Activated CD8-positive, alpha-beta memory T cell treated with anti-CD3 and anti-CD28 coated beads, Interleukin-2, amount 10 ng/mL, durations not matched to agents 7 days and 5 days (primary cell): ENCODE measurements around the gene SLC9C1. TPM values are rescaled to one million over a fixed set of nuclear protein-coding genes. Genes with fewer than 3 reads are reported as not detected.

ENCODE experiments used
- ATAC-seq: fragments of 150-1000 bp; cut with Tn5 transposase; one replicate; pipeline ENCODE4 v1.10.0; 2021; ENCODE audit warnings: moderate library complexity
- CTCF ChIA-PET: fragments of 350-600 bp; sonication (Branson Sonifier 250); formaldehyde crosslinking; loops from one replicate; lab custom pipeline; 2021; ENCODE audit warnings: antibody characterized with exemption; lab: Charles Lee
- DNase-seq: peaks from one replicate; pipeline ENCODE4 v3.0.0-alpha.2; 2020
- H3K27ac Mint-ChIP-seq: one replicate; pipeline ENCODE4 v1.8.0; 2021; ENCODE audit warnings: mild to moderate bottlenecking, mixed read lengths
- H3K27me3 Mint-ChIP-seq: one replicate; pipeline ENCODE4 v1.8.0; 2021; ENCODE audit warnings: mixed read lengths
- H3K36me3 Mint-ChIP-seq: one replicate; pipeline ENCODE4 v1.8.0; 2021; ENCODE audit warnings: mild to moderate bottlenecking, mixed read lengths
- H3K4me1 Mint-ChIP-seq: one replicate; pipeline ENCODE4 v1.8.0; 2021; ENCODE audit warnings: mixed read lengths
- H3K4me3 Mint-ChIP-seq: one replicate; pipeline ENCODE4 v1.8.0; 2021; ENCODE audit warnings: mild to moderate bottlenecking, moderate library complexity, mixed read lengths
- H3K9me3 Mint-ChIP-seq: one replicate; pipeline ENCODE4 v1.8.0; 2022; ENCODE audit warnings: low read depth, mixed read lengths
- total RNA-seq, 2 experiments: library from RNA; stranded (reverse); gene quantifications; one replicate each; pipeline ENCODE4 v1.2.3, GENCODE V29; 2021

SLC9C1 gene
- total RNA-seq, 2 experiments from 2014 or later, result 0.28 TPM; not detected in 1

DNA sequence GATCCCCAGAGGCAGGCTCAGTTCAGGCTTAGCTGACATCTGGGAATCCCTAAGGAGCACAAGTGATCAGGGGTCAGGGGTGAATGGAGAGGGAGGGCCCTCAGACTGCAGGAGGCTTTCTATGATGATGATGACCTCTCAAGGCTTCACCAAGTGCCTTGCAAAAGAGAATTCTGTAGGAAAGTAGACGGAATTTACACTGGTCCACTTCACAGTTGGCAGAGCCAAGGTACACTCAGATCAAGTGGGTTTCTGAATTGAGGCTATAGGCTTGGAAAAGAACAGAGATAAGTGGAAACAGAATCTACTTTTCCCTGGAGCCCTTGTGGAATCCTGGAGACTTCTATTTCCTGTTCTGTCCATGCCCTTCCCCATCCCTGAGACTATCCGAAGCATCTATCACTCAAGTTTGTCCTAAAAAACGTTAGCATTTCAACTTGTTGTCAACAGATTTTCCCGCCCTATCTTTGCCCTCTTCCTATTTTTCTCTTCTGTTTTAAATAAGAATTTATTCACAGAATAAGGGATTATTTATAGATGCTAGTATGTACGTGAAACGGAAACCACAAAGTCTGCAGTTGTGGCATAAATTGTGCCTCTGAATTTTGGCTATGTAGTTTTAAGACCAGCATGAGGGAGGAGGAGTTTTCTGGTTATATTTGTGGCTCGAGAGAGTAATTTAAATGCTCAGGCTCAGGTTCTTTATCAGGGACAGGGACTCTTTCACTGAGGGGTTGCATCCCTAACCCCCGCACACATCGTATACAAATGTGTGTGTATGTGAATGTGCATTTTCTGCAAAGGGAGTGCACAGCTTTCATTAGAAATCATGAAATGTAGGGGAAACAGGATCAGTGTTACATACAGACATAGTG lies 173.8 kb downstream of the SLC9C1 start:
- no peaks in the 10 kb centered on the region for H3K27me3 Mint-ChIP-seq
- H3K27ac Mint-ChIP-seq, result peak overlapping the region; percentile 76
- no peak overlapping the region for H3K4me3 Mint-ChIP-seq
- CTCF ChIA-PET, result interaction anchor here (1.3 to 2.5 kb wide), 2 partner anchors 7 to 19 kb away, joined by 4 to 7 read pairs; no protein-coding TSS in a partner anchor
- ATAC-seq (peak; percentile 58), DNase-seq (no peak)
- H3K4me1 Mint-ChIP-seq, result peaks cover 28% of the 10 kb centered on the region
- no peaks in the 10 kb centered on the region for H3K9me3 Mint-ChIP-seq
- peaks cover 37% of the 10 kb centered on the region for H3K36me3 Mint-ChIP-seq

DNA sequence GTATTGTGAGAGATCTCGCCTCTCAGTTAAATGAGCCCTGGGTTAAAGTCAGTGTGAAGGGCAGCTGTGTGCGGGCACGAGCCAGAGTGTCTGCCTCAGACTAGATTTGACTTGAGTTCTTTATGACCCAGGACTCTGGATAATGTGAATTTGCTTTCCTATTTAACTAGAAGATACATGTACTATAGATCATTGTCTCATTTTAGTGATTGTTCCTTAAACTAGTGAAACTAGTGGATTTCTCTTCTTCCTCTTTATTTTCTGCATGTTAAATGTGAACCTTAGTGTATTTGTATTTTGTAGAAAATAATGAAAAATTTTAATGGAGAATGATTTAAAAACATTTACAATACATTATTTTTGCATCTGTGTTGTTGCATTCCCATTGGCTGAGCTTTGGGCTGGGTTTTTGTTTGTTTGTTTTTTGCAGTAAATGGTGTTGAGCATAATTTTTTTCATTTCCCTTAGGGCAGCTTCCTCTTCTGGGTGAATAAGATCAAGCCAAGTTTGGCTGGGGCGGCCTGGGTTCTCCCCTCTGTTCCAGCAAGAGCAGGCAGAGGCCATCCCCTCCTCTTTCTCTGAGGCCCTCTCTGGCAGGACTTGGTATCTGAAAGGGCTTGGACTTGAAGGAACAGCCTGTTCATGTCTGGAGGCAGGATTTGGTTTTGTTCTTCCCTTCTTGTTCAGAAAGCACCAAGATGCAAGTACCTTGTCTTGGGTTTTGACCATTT lies 176.0 kb downstream of the SLC9C1 start:
- DNase-seq (no peak), ATAC-seq (no peak)
- no peaks in the 10 kb centered on the region for H3K27me3 Mint-ChIP-seq
- peaks cover 38% of the 10 kb centered on the region for H3K4me1 Mint-ChIP-seq
- CTCF ChIA-PET, result interaction anchor here (1.5 to 2.5 kb wide), 2 partner anchors 21 to 413 kb away, joined by 3 to 7 read pairs; no protein-coding TSS in a partner anchor
- H3K9me3 Mint-ChIP-seq, result no peaks in the 10 kb centered on the region
- H3K27ac Mint-ChIP-seq, result no peak overlapping the region
- H3K4me3 Mint-ChIP-seq, result no peak overlapping the region
- H3K36me3 Mint-ChIP-seq, result peaks cover 26% of the 10 kb centered on the region

DNA sequence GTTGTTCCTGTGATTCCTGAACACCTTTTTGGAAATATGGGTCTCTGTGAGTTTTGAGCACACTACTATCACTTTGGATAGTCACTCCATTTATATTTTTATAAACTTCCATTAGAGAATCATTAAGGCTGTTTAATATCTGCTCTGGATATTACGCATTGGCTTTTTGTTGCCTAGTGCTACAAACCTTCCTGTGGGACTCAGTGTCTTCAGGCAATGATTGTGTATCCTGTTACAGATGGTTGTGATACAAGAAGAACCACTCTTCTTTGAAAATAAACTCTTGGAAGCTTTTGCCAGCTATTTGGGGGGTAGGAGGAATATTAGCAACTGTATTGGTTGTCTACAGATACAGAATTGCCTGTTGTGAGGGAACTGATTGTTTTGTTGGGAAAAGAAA lies 176.6 kb downstream of the SLC9C1 start:
- DNase-seq (no peak), ATAC-seq (no peak)
- Mint-ChIP-seq H3K27me3 (no peaks in the 10 kb centered on the region), H3K4me3 (no peak overlapping the region), H3K9me3 (no peaks in the 10 kb centered on the region), H3K27ac (no peak overlapping the region), H3K36me3 (peaks cover 21% of the 10 kb centered on the region), H3K4me1 (peaks cover 41% of the 10 kb centered on the region)
- CTCF ChIA-PET, result interaction anchor here (1.5 to 2.5 kb wide), 2 partner anchors 22 to 414 kb away, joined by 3 to 7 read pairs; no protein-coding TSS in a partner anchor

DNA sequence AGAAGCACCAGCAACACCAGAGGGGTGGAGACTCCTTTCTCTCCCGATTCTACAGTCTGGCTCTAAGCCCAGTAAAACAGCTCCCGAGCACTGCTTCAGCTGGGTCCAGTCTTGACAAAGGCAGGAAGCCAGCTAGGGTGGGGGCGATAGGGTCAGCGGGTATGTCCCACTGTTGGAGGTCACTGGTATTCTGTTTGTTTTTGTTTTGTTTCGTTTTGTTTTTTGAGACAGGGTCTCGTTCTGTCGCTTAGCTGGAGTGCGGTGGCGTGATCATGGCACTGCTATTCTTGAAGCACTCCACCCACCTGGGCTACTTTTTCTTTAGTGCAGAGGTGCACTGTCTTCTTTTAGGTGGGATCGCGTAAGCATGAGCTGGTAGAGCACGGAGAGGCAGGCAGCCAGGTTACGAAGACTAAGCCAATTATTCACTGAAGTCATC lies 177.2 kb downstream of the SLC9C1 start:
- no peaks in the 10 kb centered on the region for H3K27me3 Mint-ChIP-seq
- DNase-seq, result no peak
- H3K27ac Mint-ChIP-seq, result no peak overlapping the region
- ATAC-seq, result no peak
- peaks cover 45% of the 10 kb centered on the region for H3K4me1 Mint-ChIP-seq
- CTCF ChIA-PET, result interaction anchor here (1.5 kb wide), 1 partner anchor 414 kb away, joined by 3 read pairs; no protein-coding TSS in a partner anchor
- H3K36me3 Mint-ChIP-seq, result peaks cover 19% of the 10 kb centered on the region
- no peak overlapping the region for H3K4me3 Mint-ChIP-seq
- H3K9me3 Mint-ChIP-seq, result no peaks in the 10 kb centered on the region

DNA sequence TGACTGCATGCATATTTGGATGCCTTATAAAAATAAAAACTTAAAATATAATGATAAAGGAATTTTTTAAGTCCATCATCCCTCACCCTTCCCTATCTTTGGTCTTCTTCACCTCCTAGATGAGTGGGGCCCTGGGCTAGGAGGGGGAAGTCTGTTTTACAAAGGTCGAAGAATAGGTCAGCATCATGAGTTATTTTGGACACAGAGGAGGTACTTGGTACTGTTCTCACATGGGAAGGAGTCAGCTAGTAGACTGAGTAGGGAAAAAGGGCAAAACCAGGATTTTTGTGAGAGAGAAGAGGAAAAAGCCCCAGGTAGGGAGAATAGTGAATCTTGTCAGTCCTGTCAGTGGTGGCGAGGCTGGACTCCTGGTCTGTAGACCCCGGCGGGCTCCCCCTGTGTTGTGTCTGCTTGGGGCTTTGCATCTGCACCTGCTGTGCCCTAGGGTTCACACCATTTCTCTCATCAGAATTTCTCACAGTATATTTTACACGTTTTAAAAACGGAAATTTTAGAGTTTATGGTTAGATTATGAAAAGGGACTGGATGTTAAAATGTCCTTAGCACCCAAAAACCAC lies 178.1 kb downstream of the SLC9C1 start:
- DNase-seq, result no peak
- no peaks in the 10 kb centered on the region for H3K27me3 Mint-ChIP-seq
- no peak overlapping the region for H3K27ac Mint-ChIP-seq
- H3K4me3 Mint-ChIP-seq, result no peak overlapping the region
- H3K36me3 Mint-ChIP-seq, result peaks cover 19% of the 10 kb centered on the region
- ATAC-seq, result no peak
- peaks cover 43% of the 10 kb centered on the region for H3K4me1 Mint-ChIP-seq
- no peaks in the 10 kb centered on the region for H3K9me3 Mint-ChIP-seq
- CTCF ChIA-PET, result interaction anchor here (0.9 kb wide), 1 partner anchor 20 kb away, joined by 3 read pairs; no protein-coding TSS in a partner anchor

DNA sequence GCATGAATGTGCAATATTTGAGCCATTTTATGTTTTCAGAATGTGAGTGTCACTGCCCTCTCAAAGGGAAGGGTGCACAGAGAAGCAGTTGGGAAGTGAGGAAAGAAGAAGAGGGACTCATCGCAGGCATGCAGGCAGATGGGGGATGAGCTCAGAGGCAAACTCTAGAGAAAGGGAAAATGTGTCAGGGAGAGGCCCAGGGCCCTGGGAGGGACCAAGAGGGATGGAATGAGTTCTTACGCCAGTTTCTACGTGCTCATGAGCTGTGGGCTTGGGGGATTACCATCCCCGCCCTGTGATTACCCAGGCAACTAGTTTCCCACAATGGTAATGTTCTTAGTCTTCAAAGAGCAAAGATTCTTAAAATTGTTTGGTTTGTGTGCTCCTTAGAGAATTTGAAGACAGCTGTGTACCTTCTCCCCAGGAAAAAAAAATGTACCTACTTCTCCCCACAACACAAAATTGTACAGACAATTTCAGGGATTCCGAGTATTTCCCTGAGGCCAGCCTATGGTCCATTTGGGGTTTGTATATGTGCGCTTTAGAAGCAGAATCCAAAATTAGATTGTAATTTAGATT lies 178.8 kb downstream of the SLC9C1 start:
- Mint-ChIP-seq H3K27ac (peak overlapping the region; percentile 6), H3K36me3 (peaks cover 17% of the 10 kb centered on the region), H3K27me3 (no peaks in the 10 kb centered on the region), H3K4me1 (peaks cover 39% of the 10 kb centered on the region), H3K9me3 (no peaks in the 10 kb centered on the region), H3K4me3 (no peak overlapping the region)
- no peak for DNase-seq
- ATAC-seq, result no peak
- CTCF ChIA-PET, result interaction anchor here (0.9 kb wide), 1 partner anchor 21 kb away, joined by 3 read pairs; no protein-coding TSS in a partner anchor

DNA sequence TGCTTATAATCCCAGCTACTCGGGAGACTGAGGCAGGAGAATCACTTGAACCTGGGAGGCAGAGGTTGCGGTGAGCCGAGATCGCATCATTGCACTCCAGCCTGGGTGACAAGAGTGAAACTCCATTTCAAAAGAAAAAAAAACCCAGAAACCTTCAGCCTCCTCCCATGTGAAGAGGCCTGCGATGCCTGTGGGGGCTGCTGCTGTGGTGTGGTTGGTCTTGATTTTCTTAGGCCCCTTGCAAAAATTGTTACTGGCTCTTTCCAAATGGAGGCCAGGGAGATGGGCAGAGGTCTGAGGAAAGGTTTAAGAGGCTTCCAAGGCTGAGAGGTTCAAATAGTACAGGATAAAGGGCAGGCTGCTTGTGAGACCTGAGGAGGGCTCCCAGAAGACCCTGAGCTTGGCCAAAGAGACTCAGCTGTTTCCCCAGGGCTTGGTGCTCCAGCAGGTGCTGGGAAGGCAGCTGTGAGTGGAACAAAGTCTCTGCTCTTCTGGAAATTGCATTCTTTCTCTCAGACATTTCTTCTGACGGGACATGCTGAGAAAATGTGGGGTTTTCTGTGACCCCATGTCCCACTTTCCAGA lies 179.3 kb downstream of the SLC9C1 start:
- H3K4me3 Mint-ChIP-seq, result no peak overlapping the region
- peaks cover 17% of the 10 kb centered on the region for H3K36me3 Mint-ChIP-seq
- CTCF ChIA-PET, result interaction anchor here (0.9 to 1.1 kb wide), 2 partner anchors 21 to 179 kb away, joined by 3 read pairs; no protein-coding TSS in a partner anchor
- DNase-seq (no peak), ATAC-seq (no peak)
- H3K27me3 Mint-ChIP-seq, result no peaks in the 10 kb centered on the region
- peaks cover 33% of the 10 kb centered on the region for H3K4me1 Mint-ChIP-seq
- H3K27ac Mint-ChIP-seq, result no peak overlapping the region
- H3K9me3 Mint-ChIP-seq, result no peaks in the 10 kb centered on the region

DNA sequence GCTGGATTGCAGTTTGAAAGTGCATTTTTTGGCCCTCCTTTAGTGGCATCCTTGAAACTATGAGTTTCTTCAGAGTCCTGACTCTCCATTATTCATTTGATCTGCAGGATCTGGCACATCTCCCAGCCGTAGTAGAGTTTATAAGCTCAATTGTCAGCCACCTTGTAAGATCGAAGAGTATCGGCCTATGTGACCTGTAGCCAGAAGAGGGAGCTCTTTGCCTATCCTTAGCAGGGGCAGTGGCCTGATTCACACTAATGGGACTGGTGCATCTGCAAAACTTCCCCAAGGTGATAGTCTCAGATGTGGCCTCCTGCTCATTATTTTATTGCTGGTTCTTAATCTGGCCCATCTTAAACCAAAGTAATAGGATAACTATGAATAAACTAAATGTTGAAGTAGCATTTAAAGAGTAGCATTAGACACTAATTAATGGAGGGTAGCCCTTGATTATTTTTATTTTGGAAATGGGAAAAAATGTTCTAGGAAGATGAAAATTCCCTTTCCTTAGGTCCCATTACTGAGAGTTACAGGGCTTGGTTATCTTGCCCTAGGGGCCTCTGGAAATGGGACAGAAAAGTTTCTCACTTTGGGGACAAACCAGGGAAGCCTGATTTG lies 182.1 kb downstream of the SLC9C1 start:
- CTCF ChIA-PET, result interaction anchor here (0.6 to 1.5 kb wide), 41 partner anchors 9 to 434 kb away, joined by 3 to 19 read pairs (median 4); partner anchors contain the start of genes CD200 and SLC9C1
- DNase-seq (peak; percentile 76), ATAC-seq (peak; percentile 91)
- no peaks in the 10 kb centered on the region for H3K9me3 Mint-ChIP-seq
- peaks cover 8% of the 10 kb centered on the region for H3K36me3 Mint-ChIP-seq
- no peaks in the 10 kb centered on the region for H3K27me3 Mint-ChIP-seq
- peaks cover 22% of the 10 kb centered on the region for H3K4me1 Mint-ChIP-seq
- H3K27ac Mint-ChIP-seq, result no peak overlapping the region
- no peak overlapping the region for H3K4me3 Mint-ChIP-seq

DNA sequence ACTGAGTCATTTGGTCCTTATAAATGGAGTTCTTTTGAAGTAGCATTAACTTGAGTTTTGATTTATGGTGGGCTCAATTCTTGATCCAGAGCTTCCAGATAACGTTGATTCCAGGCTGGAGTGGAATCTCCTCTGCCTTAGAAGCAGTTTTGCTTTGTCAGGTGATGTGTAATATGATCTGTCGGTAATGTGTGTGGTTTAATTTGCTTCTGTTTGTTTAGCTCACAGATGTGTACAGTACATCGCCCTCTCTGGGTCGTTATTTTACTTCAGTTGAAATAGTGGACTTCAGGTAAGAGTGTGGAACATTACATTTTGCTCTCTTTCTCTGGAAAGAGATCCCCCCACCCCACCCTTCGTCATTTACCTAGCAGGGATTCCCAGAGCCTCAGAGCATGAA lies 184.7 kb downstream of the SLC9C1 start:
- H3K9me3 Mint-ChIP-seq, result no peaks in the 10 kb centered on the region

DNA sequence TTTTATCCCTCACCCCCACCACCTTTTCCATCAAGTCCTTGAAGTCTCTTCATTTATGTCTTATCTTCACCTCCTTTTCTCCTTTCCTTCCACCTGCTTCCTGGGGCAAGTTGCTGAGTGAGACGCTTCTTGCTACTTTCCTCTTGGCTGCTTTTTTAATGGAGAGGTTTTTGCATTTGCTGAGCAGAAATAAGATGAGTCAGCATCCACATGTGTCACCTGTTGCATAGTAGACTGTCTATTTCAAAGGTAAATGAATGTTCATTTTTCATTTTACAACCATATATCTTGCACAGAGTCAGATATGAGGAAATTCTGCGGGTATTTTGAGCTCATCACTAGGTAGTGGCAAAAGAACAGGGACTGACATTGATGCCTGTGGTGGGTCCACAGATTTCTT lies 189.2 kb downstream of the SLC9C1 start:
- no peak overlapping the region for H3K27ac Mint-ChIP-seq
- peaks cover 4% of the 10 kb centered on the region for H3K4me1 Mint-ChIP-seq
- CTCF ChIA-PET, result no interaction called here
- H3K9me3 Mint-ChIP-seq, result no peaks in the 10 kb centered on the region
- peaks cover 3% of the 10 kb centered on the region for H3K36me3 Mint-ChIP-seq
- no peak for ATAC-seq
- H3K4me3 Mint-ChIP-seq, result no peak overlapping the region
- no peak for DNase-seq
- H3K27me3 Mint-ChIP-seq, result no peaks in the 10 kb centered on the region

More for the DNA sequence above, 184.7 kb downstream of the SLC9C1 start:
- CTCF ChIA-PET, result interaction anchor here (1.0 kb wide), 1 partner anchor 409 kb away, joined by 3 read pairs; no protein-coding TSS in a partner anchor
- DNase-seq (no peak), ATAC-seq (no peak)
- Mint-ChIP-seq H3K4me1 (peaks cover 14% of the 10 kb centered on the region), H3K27me3 (no peaks in the 10 kb centered on the region), H3K4me3 (no peak overlapping the region), H3K27ac (no peak overlapping the region), H3K36me3 (peaks cover 5% of the 10 kb centered on the region)

DNA sequence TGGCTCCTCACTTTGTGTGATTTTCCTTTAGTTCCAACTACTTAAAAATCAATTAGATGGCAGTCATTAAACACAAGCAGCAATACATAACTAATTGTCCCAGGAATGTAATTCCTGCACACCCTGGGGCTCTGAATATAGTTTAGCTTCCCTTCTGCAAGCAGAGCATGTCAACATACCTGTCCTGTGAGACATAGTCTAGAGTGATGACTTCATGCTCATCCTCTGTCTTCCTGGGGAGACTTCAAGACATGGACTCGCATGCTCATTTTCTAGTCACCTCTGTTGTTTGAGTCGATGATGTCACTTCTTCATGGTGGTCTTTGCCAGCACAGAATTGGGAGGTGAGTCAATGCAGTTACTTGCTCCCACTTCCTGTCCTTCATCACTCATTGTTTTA lies 192.1 kb downstream of the SLC9C1 start:
- no peak overlapping the region for H3K27ac Mint-ChIP-seq
- no peak for ATAC-seq

DNA sequence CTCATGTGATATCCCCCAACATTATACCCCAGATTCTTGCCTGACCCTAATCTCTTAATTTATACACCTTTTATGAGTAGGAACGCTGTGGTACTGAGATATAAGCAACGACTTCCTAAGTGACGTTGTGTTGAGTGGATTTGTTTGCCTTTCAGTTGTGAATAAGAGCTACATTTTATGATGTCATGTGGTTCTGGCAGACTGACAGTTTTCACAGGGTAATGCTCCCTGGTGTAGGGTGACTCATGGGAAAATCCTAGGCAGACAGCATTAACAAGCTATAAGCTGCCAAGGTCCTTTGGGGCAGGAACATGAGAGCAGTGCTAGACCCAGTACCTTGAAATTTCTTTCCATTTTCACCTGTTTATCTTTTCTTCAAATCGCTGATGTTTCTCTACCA lies 196.6 kb downstream of the SLC9C1 start:
- Mint-ChIP-seq H3K27ac (no peak overlapping the region), H3K36me3 (peaks cover 8% of the 10 kb centered on the region), H3K9me3 (no peaks in the 10 kb centered on the region), H3K4me1 (peaks cover 18% of the 10 kb centered on the region), H3K4me3 (no peak overlapping the region), H3K27me3 (no peaks in the 10 kb centered on the region)
- CTCF ChIA-PET, result interaction anchor here (2.1 kb wide), 1 partner anchor 14 kb away, joined by 9 read pairs; no protein-coding TSS in a partner anchor
- ATAC-seq, result no peak
- no peak for DNase-seq

More for the DNA sequence above, 192.1 kb downstream of the SLC9C1 start:
- no peak for DNase-seq
- peaks cover 9% of the 10 kb centered on the region for H3K4me1 Mint-ChIP-seq
- no peaks in the 10 kb centered on the region for H3K27me3 Mint-ChIP-seq
- H3K9me3 Mint-ChIP-seq, result no peaks in the 10 kb centered on the region
- peaks cover 7% of the 10 kb centered on the region for H3K36me3 Mint-ChIP-seq
- CTCF ChIA-PET, result interaction anchor here (2.2 kb wide), 1 partner anchor 10 kb away, joined by 9 read pairs; no protein-coding TSS in a partner anchor
- no peak overlapping the region for H3K4me3 Mint-ChIP-seq
